GM10266 (cell line): ENCODE data around the gene DCLK1.

Experiments used
- DNase-seq: peaks from one replicate; pipeline ENCODE4 v3.0.0; 2012; ENCODE audit errors: extremely low spot score
- TF ChIP-seq, protein P1 (sequence below): IDR thresholded peaks from 2 replicates; pipeline ENCODE4 v1.5.1; 2012; ENCODE audit warnings: mild to moderate bottlenecking, low read depth; ENCODE audit not compliant: control insufficient read depth, insufficient read depth; ENCODE audit errors: missing control alignments

The DCLK1 gene

DNA sequence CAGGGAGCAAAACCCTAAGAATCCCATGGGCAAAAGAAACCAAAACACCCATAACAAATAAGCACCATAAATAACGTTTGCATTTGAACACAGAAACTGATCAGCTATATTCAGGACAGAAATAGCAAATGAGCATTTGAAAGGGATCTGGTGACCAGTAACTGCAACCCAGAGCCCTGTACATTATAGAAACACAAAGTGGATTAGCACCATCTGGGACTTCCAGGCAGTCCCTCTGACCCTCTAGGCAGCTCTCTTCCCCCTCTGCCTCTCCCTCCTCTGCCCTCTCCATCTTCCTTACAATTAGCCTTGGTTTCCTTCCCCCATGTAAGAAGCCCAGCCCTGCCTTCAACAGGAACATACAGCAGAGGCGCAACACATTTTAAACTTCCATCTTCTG lies 215.0 kb downstream of the DCLK1 start:
- DNase-seq, result no peak
- TF ChIP-seq, protein P1, sequence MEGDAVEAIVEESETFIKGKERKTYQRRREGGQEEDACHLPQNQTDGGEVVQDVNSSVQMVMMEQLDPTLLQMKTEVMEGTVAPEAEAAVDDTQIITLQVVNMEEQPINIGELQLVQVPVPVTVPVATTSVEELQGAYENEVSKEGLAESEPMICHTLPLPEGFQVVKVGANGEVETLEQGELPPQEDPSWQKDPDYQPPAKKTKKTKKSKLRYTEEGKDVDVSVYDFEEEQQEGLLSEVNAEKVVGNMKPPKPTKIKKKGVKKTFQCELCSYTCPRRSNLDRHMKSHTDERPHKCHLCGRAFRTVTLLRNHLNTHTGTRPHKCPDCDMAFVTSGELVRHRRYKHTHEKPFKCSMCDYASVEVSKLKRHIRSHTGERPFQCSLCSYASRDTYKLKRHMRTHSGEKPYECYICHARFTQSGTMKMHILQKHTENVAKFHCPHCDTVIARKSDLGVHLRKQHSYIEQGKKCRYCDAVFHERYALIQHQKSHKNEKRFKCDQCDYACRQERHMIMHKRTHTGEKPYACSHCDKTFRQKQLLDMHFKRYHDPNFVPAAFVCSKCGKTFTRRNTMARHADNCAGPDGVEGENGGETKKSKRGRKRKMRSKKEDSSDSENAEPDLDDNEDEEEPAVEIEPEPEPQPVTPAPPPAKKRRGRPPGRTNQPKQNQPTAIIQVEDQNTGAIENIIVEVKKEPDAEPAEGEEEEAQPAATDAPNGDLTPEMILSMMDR, result no peak

DNA sequence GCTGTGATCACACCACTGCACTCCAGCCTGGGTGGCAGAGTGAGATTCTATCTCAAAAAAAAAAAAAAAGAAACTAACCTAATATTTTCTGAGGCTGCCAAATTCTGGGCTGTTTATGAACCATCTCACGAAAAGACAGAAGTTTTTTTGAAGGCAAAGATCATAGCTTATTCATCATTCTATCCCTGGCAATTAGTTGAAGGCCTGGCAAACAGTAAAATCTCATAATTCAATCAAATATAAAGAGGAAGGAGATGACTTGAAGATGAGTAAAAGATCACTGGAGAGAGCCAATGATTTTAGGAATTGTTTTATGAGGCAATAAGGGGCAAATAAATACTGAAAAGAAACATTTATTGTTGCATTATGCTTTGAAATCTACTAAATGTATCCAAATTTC lies 216.5 kb downstream of the DCLK1 start:
- TF ChIP-seq, protein P1, result no peak
- DNase-seq, result no peak

DNA sequence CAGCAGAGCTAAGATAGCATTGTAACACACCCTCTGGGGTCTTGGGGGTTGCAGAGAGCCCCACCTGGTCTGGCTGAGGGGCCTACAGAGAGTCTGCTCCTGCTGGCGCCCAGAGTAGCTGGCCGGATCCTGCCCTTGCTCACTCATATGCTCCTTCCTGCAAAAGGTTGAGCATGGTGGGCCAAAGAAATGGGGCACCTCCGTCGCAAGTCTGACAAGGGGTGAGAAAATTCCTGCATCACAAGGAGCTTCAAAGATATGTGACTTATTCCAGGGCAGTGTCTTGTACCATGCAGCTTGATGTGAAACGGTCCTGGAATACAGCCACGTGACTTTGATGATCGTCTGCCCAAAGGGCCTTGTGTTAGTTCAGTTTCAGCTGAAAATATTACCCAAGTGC lies 218.3 kb downstream of the DCLK1 start:
- DNase-seq, result no peak
- TF ChIP-seq, protein P1, result no peak

DNA sequence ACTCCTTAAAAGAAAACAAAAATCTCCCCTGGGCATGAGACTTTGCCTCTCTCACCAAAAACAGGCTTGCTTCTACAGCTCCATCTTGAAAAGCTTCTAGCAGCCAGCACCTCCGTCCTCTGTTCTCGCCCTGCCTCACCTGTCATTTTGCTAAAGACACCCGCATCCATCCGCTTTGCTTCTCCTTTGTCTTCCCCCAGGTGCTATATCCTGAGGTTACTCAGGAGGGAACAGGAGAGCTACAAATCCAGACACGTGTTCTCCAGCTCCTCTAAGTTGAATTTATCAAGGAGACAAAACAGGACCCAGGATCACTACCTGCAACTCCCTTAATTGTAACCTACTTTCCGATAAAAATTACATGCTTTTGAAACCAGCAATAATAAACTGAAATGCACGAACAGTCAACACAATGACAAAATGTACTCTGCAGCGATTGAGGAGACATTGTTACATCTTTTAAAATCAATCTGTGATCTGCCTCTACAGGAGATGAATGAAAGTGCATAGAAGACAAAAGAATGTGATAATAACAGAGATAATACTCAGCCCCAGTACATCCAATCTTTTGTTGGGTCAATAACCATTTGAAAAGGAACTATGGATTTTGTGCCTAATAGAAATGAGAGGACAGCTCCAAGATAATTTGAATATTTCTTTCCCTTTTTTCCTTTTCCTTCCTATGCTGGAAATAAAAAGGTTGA lies 221.2 kb downstream of the DCLK1 start:
- no peak for DNase-seq
- TF ChIP-seq, protein P1, result no peak

DNA sequence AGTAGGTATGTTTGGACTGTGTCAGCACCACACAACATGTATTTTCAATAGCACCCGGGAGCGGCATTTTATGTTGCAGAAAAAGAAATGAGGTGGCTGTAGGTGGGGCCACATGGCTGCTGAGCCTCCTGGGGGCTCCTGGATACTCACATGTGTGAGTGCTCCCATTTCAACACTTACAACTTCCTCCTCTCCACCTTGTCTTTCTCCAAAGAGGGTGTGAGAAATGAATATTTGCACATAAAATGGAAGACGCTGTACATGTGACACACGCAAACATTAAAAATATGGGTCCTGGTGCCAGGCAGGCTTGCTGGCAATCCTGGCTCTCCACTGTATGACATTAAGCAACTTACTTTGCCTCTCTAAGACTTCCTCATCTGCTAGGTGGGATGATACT lies 222.1 kb downstream of the DCLK1 start:
- no peak for DNase-seq
- TF ChIP-seq, protein P1, result no peak

DNA sequence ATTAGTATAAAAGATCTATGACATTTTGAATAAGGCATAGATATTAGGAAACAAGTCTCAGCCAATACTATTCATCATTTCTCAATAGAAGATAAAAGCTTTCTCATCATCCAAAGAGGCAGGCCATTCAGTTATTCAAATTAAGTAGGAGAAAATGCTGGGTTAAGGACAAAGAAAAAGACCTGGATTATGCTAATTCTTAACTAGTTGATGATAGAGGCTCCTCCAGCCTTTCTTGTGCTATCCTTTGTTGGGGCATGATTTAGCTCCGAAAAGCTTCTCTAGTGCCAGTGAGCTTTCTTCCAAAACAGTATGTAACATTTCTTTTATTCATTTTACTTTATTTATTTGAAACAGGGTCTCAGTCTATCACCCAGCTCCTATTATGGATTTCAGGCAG lies 223.0 kb downstream of the DCLK1 start:
- TF ChIP-seq, protein P1, result no peak
- no peak for DNase-seq

DNA sequence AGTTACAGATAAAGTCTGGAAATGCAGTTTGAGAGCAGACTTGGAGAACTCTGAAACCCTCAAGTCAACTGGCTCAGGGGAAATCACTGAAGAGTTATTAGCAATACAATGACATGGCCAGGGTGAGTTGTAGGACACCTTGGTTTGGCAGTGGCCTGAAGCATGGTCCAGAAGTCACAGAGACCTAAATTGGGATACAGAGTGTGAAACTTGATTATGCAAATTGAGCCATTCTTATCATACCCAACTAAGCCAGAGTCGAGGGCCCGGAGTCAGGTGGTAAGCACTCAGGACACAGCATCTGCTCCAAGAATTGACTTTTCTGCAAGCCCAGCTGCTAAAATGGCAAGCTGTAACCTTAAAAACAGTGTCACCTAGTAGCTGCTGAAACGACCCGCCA lies 224.5 kb downstream of the DCLK1 start:
- no peak for DNase-seq
- TF ChIP-seq, protein P1, result no peak
